HepG2 (cell line): ENCODE measurements around the gene VPS4A. TPM values are rescaled to one million over a fixed set of nuclear protein-coding genes. Genes with fewer than 3 reads are reported as not detected.
A peak's percentile ranks its signal among the peaks of the same experiment; 100 is the strongest.

Source experiments
- AGO2 ChIP-seq: fragments of 200-400 bp; formaldehyde crosslinking; optimal IDR thresholded peaks from 2 replicates; pipeline ENCODE3; 2017; ENCODE audit warnings: mild to moderate bottlenecking, low read depth, low read length, moderate library complexity
- HNF4A ChIP-seq: sonication (generic); formaldehyde crosslinking; IDR thresholded peaks from 2 replicates; pipeline ENCODE4 v1.4.0; 2020; ENCODE audit warnings: missing genetic modification reagents
- POLR2A ChIP-seq, 2 experiments: IDR thresholded peaks; 2 replicates each; pipeline ENCODE4 v1.6.1; 2011; ENCODE audit warnings: low read depth in 2 of 2, low read length in 2 of 2, mild to moderate bottlenecking in 1 of 2, moderate library complexity in 1 of 2; ENCODE audit not compliant: insufficient read depth in 1 of 2
- RBFOX2 ChIP-seq: fragments of 200-400 bp; formaldehyde crosslinking; IDR thresholded peaks from 2 replicates; pipeline ENCODE4 v1.6.1; 2017; ENCODE audit warnings: low read depth, mild to moderate bottlenecking, low read length
- SMAD3 ChIP-seq: sonication (generic); formaldehyde crosslinking; IDR thresholded peaks from 2 replicates; pipeline ENCODE4 v1.4.0; 2020; ENCODE audit warnings: missing genetic modification reagents
- XRCC5 ChIP-seq: fragments of 200-400 bp; formaldehyde crosslinking; optimal IDR thresholded peaks from 2 replicates; pipeline ENCODE3; 2017; ENCODE audit warnings: mild to moderate bottlenecking, low read length
- ZNF572 ChIP-seq: sonication (generic); formaldehyde crosslinking; IDR thresholded peaks from 2 replicates; pipeline ENCODE4 v1.5.1; 2020; ENCODE audit warnings: mild to moderate bottlenecking, missing genetic modification reagents
- polyA plus RNA-seq, 8 experiments: library from polyadenylated mRNA; depleted of rRNA in 3 of 8; stranded (reverse) in 7 of 8; unstranded in 1 of 8; fragments of >200 nt; fragmentation: Illumina TruSeq in 4 of 8; extraction: Trizol in 4 of 8; gene quantifications; 2 replicates each; pipeline versions ENCODE4 v1.2.1 to v1.2.3, GENCODE V29; 2011 to 2016; ENCODE audit warnings: low read depth in 4 of 8, missing spikeins in 1 of 8, mixed read lengths in 1 of 8; ENCODE audit not compliant: insufficient read depth in 1 of 8
- total RNA-seq, 5 experiments: library from RNA; depleted of rRNA; stranded (reverse); fragments of >200 nt; fragmentation: Illumina TruSeq; extraction: Trizol; gene quantifications; 2 replicates each; pipeline ENCODE4 v1.2.3, GENCODE V29; 2016; ENCODE audit warnings: low read depth in 1 of 5
- TF ChIP-seq, protein P1 (sequence below): sonication (generic); formaldehyde crosslinking; IDR thresholded peaks from 2 replicates; pipeline ENCODE4 v1.4.0; 2020; ENCODE audit warnings: missing genetic modification reagents, borderline replicate concordance
- TF ChIP-seq, protein P2 (sequence below): sonication (generic); formaldehyde crosslinking; IDR thresholded peaks from 2 replicates; pipeline ENCODE4 v1.5.1; 2020; ENCODE audit warnings: mild to moderate bottlenecking, missing genetic modification reagents, moderate library complexity
- TF ChIP-seq, protein P3 (sequence below): IDR thresholded peaks from 2 replicates; pipeline ENCODE4 v1.6.1; 2012; ENCODE audit warnings: inconsistent platforms
- TF ChIP-seq, protein P4 (sequence below): sonication (generic); formaldehyde crosslinking; IDR thresholded peaks from 2 replicates; pipeline ENCODE4 v1.4.0; 2020; ENCODE audit warnings: missing genetic modification reagents

VPS4A gene
- total and polyA plus RNA-seq, 2 of the 13 experiments (the other 11 are each of a cell fraction or from before 2014, with no cell fraction given): 13.2 to 27.9 TPM

DNA sequence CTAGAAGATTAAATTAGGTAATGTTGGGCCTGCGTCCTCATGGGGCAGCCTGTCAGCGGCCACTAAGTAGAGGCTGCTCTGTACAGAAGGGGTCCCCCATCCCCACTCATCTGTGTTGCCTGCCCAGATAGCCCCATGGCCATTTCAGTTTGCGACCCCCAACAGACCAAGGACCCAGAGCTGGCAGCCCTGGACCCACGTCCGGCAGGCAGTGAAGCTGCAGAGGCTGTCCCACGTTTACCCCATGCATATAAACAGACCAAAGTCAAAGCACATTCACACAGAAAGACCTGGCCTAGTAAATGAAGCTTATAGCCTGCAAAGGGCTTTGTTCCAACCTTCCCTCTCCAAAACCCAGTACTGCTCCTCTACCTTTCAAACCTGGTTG lies 14.6 kb downstream of the VPS4A start (continued):
- TF ChIP-seq, protein P1, sequence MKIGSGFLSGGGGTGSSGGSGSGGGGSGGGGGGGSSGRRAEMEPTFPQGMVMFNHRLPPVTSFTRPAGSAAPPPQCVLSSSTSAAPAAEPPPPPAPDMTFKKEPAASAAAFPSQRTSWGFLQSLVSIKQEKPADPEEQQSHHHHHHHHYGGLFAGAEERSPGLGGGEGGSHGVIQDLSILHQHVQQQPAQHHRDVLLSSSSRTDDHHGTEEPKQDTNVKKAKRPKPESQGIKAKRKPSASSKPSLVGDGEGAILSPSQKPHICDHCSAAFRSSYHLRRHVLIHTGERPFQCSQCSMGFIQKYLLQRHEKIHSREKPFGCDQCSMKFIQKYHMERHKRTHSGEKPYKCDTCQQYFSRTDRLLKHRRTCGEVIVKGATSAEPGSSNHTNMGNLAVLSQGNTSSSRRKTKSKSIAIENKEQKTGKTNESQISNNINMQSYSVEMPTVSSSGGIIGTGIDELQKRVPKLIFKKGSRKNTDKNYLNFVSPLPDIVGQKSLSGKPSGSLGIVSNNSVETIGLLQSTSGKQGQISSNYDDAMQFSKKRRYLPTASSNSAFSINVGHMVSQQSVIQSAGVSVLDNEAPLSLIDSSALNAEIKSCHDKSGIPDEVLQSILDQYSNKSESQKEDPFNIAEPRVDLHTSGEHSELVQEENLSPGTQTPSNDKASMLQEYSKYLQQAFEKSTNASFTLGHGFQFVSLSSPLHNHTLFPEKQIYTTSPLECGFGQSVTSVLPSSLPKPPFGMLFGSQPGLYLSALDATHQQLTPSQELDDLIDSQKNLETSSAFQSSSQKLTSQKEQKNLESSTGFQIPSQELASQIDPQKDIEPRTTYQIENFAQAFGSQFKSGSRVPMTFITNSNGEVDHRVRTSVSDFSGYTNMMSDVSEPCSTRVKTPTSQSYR (CRISPR knock-in tag): no peak
- TF ChIP-seq AGO2: peak; percentile 92
- peak; percentile 45; the same call in 1 of the 2 replicates for TF ChIP-seq ZNF572 (CRISPR knock-in tag)
- TF ChIP-seq, protein P2, sequence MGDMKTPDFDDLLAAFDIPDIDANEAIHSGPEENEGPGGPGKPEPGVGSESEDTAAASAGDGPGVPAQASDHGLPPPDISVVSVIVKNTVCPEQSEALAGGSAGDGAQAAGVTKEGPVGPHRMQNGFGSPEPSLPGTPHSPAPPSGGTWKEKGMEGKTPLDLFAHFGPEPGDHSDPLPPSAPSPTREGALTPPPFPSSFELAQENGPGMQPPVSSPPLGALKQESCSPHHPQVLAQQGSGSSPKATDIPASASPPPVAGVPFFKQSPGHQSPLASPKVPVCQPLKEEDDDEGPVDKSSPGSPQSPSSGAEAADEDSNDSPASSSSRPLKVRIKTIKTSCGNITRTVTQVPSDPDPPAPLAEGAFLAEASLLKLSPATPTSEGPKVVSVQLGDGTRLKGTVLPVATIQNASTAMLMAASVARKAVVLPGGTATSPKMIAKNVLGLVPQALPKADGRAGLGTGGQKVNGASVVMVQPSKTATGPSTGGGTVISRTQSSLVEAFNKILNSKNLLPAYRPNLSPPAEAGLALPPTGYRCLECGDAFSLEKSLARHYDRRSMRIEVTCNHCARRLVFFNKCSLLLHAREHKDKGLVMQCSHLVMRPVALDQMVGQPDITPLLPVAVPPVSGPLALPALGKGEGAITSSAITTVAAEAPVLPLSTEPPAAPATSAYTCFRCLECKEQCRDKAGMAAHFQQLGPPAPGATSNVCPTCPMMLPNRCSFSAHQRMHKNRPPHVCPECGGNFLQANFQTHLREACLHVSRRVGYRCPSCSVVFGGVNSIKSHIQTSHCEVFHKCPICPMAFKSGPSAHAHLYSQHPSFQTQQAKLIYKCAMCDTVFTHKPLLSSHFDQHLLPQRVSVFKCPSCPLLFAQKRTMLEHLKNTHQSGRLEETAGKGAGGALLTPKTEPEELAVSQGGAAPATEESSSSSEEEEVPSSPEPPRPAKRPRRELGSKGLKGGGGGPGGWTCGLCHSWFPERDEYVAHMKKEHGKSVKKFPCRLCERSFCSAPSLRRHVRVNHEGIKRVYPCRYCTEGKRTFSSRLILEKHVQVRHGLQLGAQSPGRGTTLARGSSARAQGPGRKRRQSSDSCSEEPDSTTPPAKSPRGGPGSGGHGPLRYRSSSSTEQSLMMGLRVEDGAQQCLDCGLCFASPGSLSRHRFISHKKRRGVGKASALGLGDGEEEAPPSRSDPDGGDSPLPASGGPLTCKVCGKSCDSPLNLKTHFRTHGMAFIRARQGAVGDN (CRISPR knock-in tag): peak; percentile 68; the same call in 1 of the 2 replicates
- TF ChIP-seq, protein P3, sequence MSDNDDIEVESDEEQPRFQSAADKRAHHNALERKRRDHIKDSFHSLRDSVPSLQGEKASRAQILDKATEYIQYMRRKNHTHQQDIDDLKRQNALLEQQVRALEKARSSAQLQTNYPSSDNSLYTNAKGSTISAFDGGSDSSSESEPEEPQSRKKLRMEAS: 0 out of 2 replicates have a peak, but pooled peaks have one; percentile 19
- peak; percentile 7 for TF ChIP-seq XRCC5
- TF ChIP-seq SMAD3: no peak
- TF ChIP-seq RBFOX2: peak; percentile 22; the same call in 1 of the 2 replicates
- peak in 1 of 2 experiments; percentile 40; a peak in 2 of 4 replicates for TF ChIP-seq POLR2A (IDR thresholded peaks at IDR 0.05; ENCODE audit: insufficient read depth in 1 of 2, low read depth in 2 of 2, low read length in 2 of 2)
- peak; percentile 27; the same call in 1 of the 2 replicates for TF ChIP-seq HNF4A
- TF ChIP-seq, protein P4, sequence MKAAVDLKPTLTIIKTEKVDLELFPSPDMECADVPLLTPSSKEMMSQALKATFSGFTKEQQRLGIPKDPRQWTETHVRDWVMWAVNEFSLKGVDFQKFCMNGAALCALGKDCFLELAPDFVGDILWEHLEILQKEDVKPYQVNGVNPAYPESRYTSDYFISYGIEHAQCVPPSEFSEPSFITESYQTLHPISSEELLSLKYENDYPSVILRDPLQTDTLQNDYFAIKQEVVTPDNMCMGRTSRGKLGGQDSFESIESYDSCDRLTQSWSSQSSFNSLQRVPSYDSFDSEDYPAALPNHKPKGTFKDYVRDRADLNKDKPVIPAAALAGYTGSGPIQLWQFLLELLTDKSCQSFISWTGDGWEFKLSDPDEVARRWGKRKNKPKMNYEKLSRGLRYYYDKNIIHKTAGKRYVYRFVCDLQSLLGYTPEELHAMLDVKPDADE (CRISPR knock-in tag): no peak
- TF ChIP-seq, all 625 proteins: peak for 15
